PC-9 (cell line): ENCODE data around the gene ADAMTSL1. TPM values are rescaled to one million over a fixed set of nuclear protein-coding genes. Genes with fewer than 3 reads are reported as not detected.

Experiments
- BruUV-seq: library from RNA; stranded (reverse); fragments of 400-500 nt; replicated peaks from 2 replicates; lab custom pipeline; 2021; lab: Mats Ljungman, UMichigan
- CTCF ChIA-PET: fragments of 300-600 bp; sonication (Branson Sonifier 250); formaldehyde crosslinking; loops from one replicate; lab custom pipeline; 2022; ENCODE audit warnings: antibody characterized with exemption; lab: Charles Lee
- POLR2A ChIA-PET: fragments of 300-600 bp; sonication (Branson Sonifier 250); formaldehyde crosslinking; loops from one replicate; lab custom pipeline; 2022; ENCODE audit warnings: antibody characterized with exemption; ENCODE audit not compliant: unreplicated experiment; lab: Charles Lee
- DNase-seq, 2 experiments: peaks; one replicate each; pipeline versions ENCODE4 v3.0.0 to v3.0.0-alpha.2; 2015 to 2022; ENCODE audit warnings: mixed read lengths in 1 of 2
- H2AFZ ChIP-seq: fragments of 200-600 bp; sonication (generic); 2 replicates; pipeline ENCODE4 v1.8.1; 2017; ENCODE audit warnings: antibody characterized with exemption
- H3F3A ChIP-seq: fragments of 200-600 bp; sonication (generic); 2 replicates; pipeline ENCODE4 v1.8.1; 2017; ENCODE audit warnings: antibody characterized with exemption, mild to moderate bottlenecking, low read depth; ENCODE audit not compliant: insufficient read depth
- H3K27ac ChIP-seq: fragments of 200-600 bp; sonication (generic); 2 replicates; pipeline ENCODE4 v1.6.1; 2016; ENCODE audit warnings: mixed run types
- H3K27me3 ChIP-seq: fragments of 200-600 bp; sonication (generic); 2 replicates; pipeline ENCODE4 v1.6.1; 2016; ENCODE audit warnings: low read depth, mixed run types; ENCODE audit not compliant: insufficient read depth
- H3K36me3 ChIP-seq: fragments of 200-600 bp; sonication (generic); 2 replicates; pipeline ENCODE4 v1.6.1; 2016; ENCODE audit warnings: low read depth, mixed run types
- H3K4me1 ChIP-seq: fragments of 200-600 bp; sonication (generic); replicated peaks from 2 replicates; pipeline ENCODE4 v1.6.1; 2016; ENCODE audit warnings: mixed run types; ENCODE audit not compliant: insufficient read depth
- H3K4me2 ChIP-seq: fragments of 200-600 bp; sonication (generic); 2 replicates; pipeline ENCODE4 v1.6.1; 2017; ENCODE audit warnings: mixed run types
- H3K4me3 ChIP-seq: fragments of 200-600 bp; sonication (generic); 2 replicates; pipeline ENCODE4 v1.6.1; 2016; ENCODE audit warnings: mixed run types
- H3K79me2 ChIP-seq: fragments of 200-600 bp; sonication (generic); 2 replicates; pipeline ENCODE4 v1.6.1; 2017; ENCODE audit warnings: low read depth, mixed run types
- H3K9me2 ChIP-seq: fragments of 200-600 bp; sonication (generic); 2 replicates; pipeline ENCODE4 v1.8.1; 2017; ENCODE audit warnings: mild to moderate bottlenecking; ENCODE audit not compliant: insufficient read depth
- H3K9me3 ChIP-seq: fragments of 200-600 bp; sonication (generic); 2 replicates; pipeline ENCODE4 v1.8.1; 2016; ENCODE audit warnings: low read depth; ENCODE audit not compliant: insufficient read depth
- H4K20me1 ChIP-seq: fragments of 200-600 bp; sonication (generic); 2 replicates; pipeline ENCODE4 v1.8.1; 2017; ENCODE audit not compliant: insufficient read depth
- EZH2 ChIP-seq: fragments of 200-600 bp; sonication (generic); IDR thresholded peaks from 2 replicates; pipeline ENCODE4 v1.8.0; 2017; ENCODE audit warnings: antibody characterized with exemption, low read depth
- intact Hi-C: fragments of 100-400 bp; cut with micrococcal nuclease; formaldehyde crosslinking; loops from one replicate; pipeline ENCODE4 v1.10.0; 2022; ENCODE audit not compliant: unreplicated experiment
- total RNA-seq: library from RNA; stranded (reverse); gene quantifications from 2 replicates; pipeline ENCODE4 v1.2.3, GENCODE V29; 2021
- TF ChIP-seq, protein P1 (sequence below): fragments of 200-600 bp; sonication (generic); conservative IDR thresholded peaks from 2 replicates; pipeline ENCODE4 v1.6.1; 2017; ENCODE audit warnings: mixed run types, antibody characterized with exemption, mild to moderate bottlenecking, moderate library complexity

ADAMTSL1 gene
- total RNA-seq, 1 experiment from 2014 or later: not detected

DNA sequence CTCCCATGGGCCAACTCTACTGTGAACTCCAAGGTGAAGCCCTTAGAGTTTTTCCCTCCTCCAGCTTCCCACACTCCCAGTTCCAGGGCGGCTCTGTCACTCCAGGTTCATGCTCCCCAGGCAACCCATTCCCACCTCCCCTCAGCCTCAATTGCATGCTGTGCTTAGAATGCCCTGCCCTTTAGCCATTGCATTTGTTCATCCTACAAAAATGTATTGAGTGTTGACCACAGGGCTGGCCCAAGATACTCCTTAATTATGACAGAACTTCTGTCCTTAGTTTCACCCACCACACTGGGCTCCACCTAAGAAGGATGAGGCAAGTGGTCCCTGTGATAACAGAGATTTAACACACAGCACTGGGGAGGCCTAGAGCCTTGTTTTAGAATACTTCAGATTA lies 236.1 kb downstream of the ADAMTSL1 start:
- Histone ChIP-seq H3K4me2 (no peak overlapping the region), H3K27me3 (no peaks in the 10 kb centered on the region), H2AFZ (no peak overlapping the region), H3K9me3 (no peaks in the 10 kb centered on the region), H3K36me3 (no peaks in the 10 kb centered on the region), H3K79me2 (no peaks in the 10 kb centered on the region), H3K9me2 (no peaks in the 10 kb centered on the region), H3K4me3 (no peak overlapping the region), H4K20me1 (no peaks in the 10 kb centered on the region), H3K4me1 (no peaks in the 10 kb centered on the region), H3F3A (no peaks in the 10 kb centered on the region), H3K27ac (no peak overlapping the region)
- no peak for DNase-seq
- intact Hi-C loops: no loop called here
- BruUV-seq: no TSS peak
- CTCF ChIA-PET: no interaction called here
- TF ChIP-seq, protein P1, sequence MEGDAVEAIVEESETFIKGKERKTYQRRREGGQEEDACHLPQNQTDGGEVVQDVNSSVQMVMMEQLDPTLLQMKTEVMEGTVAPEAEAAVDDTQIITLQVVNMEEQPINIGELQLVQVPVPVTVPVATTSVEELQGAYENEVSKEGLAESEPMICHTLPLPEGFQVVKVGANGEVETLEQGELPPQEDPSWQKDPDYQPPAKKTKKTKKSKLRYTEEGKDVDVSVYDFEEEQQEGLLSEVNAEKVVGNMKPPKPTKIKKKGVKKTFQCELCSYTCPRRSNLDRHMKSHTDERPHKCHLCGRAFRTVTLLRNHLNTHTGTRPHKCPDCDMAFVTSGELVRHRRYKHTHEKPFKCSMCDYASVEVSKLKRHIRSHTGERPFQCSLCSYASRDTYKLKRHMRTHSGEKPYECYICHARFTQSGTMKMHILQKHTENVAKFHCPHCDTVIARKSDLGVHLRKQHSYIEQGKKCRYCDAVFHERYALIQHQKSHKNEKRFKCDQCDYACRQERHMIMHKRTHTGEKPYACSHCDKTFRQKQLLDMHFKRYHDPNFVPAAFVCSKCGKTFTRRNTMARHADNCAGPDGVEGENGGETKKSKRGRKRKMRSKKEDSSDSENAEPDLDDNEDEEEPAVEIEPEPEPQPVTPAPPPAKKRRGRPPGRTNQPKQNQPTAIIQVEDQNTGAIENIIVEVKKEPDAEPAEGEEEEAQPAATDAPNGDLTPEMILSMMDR: no peak
- TF ChIP-seq EZH2: no peak
- POLR2A ChIA-PET: no interaction called here

DNA sequence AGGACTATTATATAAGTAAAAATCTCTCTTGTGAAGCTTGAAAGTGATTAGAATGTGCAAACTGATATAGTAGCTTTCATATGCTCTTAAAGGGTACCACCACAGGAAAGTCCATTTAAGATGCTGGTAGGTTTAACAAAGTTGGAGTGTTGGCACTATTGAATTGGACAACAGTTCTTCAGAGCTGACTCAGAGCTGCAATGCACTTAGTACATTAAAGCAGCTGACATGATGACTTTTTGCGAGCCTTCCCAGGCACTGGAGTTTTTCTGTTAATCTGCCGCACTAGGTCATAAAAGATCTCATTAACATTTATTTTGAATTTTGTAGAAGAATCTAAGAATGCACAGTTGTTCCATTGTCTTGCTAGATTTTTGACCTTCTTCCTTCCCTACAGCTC lies 243.8 kb downstream of the ADAMTSL1 start:
- H4K20me1 ChIP-seq: no peaks in the 10 kb centered on the region
- no peaks in the 10 kb centered on the region for H3K27me3 ChIP-seq
- H3K9me3 ChIP-seq: no peaks in the 10 kb centered on the region
- H3K79me2 ChIP-seq: no peaks in the 10 kb centered on the region
- TF ChIP-seq, protein P1: no peak
- TF ChIP-seq EZH2: no peak
- no TSS peak for BruUV-seq
- no peaks in the 10 kb centered on the region for H3K36me3 ChIP-seq
- no peaks in the 10 kb centered on the region for H3F3A ChIP-seq
- no peak for DNase-seq
- H3K4me2 ChIP-seq: no peak overlapping the region
- intact Hi-C loops: no loop called here
- H3K4me1 ChIP-seq: no peaks in the 10 kb centered on the region
- POLR2A ChIA-PET: no interaction called here
- H3K27ac ChIP-seq: no peak overlapping the region
- CTCF ChIA-PET: no interaction called here
- H3K9me2 ChIP-seq: no peaks in the 10 kb centered on the region
- no peak overlapping the region for H3K4me3 ChIP-seq
- no peak overlapping the region for H2AFZ ChIP-seq

GRCh38 chr9:18718393-18718792 lies 244.4 kb downstream of the ADAMTSL1 start:
- H3K9me3 ChIP-seq: no peaks in the 10 kb centered on the region
- DNase-seq: no peak
- BruUV-seq: no TSS peak
- intact Hi-C loops: no loop called here
- POLR2A ChIA-PET: no interaction called here
- TF ChIP-seq, protein P1: no peak
- no peak for TF ChIP-seq EZH2
- no peaks in the 10 kb centered on the region for H3K9me2 ChIP-seq
- H2AFZ ChIP-seq: no peak overlapping the region
- no peaks in the 10 kb centered on the region for H4K20me1 ChIP-seq
- H3K36me3 ChIP-seq: no peaks in the 10 kb centered on the region
- H3K27me3 ChIP-seq: no peaks in the 10 kb centered on the region
- H3F3A ChIP-seq: no peaks in the 10 kb centered on the region
- no peak overlapping the region for H3K27ac ChIP-seq
- no peak overlapping the region for H3K4me3 ChIP-seq
- H3K79me2 ChIP-seq: no peaks in the 10 kb centered on the region
- H3K4me1 ChIP-seq: no peaks in the 10 kb centered on the region
- CTCF ChIA-PET: no interaction called here
- no peak overlapping the region for H3K4me2 ChIP-seq
